Stimulated activated CD8-positive, alpha-beta memory T cell treated with anti-CD3 and anti-CD28 coated beads, Interleukin-12 subunit alpha, Interleukin-12 subunit beta, amount 100 ng/mL, for 24 hours (primary cell): ENCODE results near the gene ADRA2B.

Source experiments
- DNase-seq: peaks from one replicate; pipeline ENCODE4 v3.0.0-alpha.2; 2020; ENCODE audit errors: extremely low read depth

Gene ADRA2B

DNA sequence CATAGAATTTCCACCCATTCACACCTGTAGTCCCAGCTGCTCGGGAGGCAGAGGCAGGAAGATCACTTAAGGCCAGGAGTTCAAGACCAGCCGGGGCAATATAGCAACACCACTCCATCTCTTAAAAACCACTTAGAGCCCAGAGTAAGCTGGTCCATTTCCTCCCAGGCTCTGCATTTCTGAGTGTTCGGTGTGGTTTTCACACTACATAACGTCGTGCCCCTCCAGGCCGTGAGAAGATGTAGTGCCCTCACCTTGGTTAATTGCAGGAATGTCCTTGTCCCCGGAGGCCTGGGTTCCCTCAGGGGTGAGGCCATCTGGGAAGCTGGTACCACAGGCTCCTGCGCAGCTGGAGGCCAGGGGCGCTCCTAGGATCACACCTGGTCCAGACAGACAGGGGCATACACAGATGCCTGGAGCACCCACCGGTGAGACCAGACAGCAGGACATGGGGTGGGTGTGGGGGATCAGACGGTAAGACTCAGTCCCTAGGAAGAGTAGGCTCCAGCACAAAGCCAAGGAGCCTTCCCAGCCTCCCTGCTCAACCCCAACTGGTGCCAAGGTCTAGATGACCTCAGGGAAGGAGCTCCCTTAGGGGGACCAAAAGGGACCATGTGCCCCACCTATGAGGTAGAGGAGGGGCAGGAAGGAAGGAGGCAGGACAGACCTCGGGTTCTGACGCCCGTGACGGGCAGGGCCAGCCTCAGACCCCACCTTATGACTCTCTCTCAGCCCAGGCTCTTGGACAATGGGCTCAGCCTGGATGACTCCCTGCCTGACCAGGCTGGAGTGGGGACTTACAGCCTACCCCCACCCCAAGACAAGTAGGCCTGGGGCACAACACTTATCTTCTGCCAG is 21.2 kb upstream of the ADRA2B start:
- no peak for DNase-seq

DNA sequence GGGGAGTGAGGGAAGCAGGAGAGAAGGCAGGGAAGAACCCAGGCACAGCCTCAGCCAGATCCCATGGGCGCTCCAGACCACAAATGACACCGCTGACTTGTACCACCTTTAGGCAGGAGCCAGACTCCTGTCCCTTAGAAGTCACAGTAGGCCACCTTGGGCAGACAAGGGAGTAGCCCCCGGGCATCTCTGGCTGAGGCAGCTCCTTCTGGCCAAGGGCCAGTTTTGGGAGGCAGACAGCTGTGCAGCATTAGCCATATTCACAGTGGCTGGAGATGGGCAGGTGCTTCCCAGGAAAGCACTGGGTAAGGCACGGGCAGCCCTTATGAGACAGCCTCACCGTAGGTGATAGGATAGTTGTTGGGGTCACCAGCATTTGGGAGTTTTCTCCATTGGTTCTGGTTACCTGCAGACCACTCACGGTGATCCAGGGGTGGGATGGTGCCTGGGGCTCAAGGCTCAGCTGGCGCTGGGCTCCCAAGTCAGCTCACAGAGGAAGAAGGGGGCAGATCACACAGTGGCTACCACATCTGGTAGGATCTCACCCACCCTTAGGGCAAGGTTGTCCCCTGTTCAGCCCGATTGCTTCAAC is 19.9 kb upstream of the ADRA2B start:
- DNase-seq = no peak

DNA sequence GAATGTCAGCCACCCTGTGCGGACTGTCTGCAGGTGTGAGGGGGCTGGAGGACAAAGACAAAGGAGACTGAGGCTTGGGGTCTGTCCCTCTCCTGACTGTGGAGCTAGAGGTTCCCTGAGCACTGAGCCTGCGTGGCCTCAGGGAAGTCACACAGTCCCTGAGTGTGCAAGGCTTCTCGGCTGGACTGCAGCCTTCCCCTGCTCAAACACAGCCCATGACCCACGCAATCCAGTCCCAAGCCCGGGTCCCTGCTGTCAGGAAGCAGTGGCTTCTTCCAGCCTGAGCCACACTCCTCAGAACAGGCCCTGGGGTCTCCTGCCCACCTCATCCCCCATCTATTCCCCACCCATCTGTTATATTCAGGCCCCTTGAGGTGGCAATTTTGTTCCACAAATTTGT is 19.2 kb upstream of the ADRA2B start:
- DNase-seq = no peak

DNA sequence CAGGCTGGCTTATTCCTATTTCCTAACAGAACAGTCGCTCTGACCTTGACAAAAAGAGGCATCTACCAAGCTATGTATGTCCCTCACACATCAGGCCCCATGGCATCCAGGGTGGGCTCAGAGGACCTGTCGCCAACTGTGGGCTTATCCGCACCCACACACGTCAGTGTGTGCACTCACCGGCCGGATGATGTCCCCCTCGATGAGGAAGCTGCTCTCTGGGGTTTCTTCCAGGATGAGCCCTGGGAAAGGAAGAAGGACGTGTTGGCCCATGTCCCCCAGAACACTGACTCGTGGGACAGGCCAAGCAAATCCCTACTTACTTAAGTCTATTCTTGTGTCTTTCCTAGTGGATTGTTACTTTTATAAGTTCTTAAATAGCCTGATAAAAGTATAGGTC is 18.8 kb upstream of the ADRA2B start:
- DNase-seq = no peak

DNA sequence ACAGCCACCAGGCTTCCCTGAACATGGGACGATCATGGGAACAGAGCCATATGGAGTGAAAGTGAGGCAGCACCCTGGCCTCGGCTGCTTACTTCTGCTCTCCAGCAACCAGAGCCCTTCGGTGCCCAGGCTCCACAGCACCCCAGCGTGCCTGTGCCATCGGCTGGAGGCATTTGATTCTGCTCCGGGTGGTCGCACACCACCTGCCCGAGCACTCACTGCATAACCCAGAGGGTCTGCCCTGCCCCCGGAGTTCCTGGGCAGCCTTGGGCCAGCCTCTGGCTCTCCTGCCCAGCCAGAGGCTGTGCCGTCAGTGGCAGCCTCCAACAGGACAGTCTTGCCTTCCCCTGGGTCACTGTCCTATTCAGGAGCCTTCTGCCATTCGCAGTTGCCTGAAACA is 18.1 kb upstream of the ADRA2B start:
- no peak for DNase-seq

DNA sequence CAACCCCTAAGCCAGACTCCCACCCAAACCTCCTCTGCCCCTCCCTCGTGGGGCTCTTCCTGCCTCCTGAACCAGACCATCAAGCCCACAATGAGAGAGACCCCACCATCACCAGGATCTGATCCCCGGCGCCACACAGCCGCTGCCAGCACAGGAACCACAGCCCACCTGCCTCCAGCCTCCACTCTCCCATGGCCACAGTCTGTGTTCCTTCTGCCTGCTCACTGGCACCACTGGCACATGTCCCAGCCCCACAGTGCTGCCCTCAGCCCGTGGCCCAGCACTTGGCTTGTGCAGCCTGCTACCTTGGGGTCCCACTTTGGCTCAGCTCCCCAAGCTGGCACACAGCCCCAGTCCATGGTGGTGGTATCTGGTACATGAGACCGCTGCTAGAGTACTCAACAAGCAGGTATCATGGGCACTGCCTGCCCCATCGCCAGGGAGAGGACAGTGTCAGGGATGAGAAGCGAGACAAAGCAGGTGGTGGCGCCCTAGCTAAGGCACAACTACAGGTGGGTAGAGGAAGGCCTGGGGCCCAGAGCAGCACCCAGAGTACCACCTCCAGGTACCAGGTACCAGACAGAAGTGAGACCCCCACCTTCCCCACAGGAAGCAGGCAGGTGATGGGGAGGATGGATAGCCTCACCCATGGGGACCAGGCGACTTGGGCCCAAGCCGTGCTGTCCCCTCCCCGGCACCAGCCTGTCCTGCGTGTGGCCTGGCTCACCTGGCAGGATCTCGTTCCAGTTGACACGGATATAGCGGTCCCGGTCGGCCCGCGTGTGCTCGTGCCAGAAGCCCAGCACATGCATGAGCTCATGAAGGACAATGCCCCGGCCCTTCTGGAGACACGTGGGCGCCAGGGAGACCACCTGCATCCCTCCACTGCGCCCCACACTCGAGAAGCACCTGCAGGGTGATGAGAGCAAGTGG is 15.7 kb upstream of the ADRA2B start:
- no peak for DNase-seq

DNA sequence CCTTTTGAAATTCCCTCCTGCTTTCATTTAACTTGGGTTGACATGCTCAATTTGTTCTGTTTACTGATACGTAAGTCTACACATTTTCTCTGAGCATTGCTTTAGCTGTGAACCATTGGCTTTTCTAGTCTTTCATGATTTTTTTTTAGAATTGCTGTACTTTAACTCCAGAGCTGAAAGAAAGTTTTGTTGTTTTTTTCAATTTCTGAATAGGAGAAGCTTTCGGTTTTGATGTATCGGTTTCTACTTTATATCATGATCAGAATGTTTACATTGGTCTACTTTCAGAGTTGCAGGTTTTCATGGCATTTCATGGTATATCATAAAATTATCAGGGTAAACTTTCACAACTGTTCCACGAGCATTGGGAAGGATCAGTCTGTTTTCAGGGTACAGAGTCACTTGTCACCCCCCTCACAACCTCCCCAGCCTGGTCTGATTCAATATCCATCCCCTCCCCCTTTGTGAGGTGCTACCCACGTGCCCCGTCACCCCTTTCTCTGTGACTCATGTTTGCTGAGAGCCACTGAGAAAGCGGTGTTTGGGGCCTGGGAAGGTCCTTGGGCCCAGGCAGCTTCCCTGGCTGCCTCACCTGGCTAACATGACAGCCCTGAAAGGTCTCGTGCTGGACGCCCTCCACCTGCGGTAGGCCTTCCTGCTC is 14.9 kb upstream of the ADRA2B start:
- no peak for DNase-seq

DNA sequence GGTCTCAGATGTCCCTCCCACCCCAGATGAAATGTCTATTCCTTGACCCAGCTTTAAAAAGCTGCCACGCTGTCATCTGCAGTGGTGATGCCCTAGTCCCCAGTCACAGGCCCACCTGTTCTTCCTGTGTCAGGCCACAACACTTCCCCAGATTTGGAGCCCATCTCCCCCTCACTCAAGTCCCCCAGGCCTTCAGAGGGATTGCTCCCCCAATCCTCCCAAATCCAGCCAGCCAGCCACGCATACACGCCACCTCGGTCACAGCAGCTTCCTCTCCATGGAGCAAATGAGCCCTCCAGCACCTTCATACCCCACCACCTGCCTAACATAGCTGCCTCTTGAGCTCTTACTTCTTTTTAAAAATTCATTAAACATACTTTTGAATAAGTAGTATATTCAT is 14.1 kb upstream of the ADRA2B start:
- no peak for DNase-seq

DNA sequence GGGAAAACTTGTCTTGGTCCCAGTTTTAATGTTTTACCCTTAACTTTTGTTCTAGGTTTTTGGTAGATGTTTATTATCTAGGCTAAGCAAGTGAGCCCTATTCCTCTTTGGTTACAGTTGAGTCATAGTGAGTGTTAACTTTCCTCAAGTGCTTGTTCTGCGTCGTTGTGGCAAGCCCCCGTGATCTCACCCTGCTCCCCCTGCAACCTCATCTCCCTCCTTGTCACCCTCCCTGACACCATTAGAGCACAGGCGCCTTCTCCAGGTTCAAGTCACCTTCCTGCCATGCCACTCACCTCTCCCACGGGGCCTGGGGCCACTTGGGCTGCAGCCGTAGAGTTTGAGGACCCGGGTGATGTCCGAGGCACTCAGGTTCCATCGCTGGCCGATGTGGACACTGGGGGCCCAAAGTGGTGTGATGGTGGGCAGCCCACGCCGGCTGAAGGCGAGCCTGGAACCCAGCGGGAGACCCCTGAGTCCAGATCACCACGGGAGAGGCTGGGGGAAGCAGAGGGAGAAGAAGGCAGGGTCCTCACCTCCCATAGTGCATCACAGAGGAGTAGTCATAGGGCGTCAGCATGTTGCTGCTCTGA is 13.3 kb upstream of the ADRA2B start:
- DNase-seq = no peak

DNA sequence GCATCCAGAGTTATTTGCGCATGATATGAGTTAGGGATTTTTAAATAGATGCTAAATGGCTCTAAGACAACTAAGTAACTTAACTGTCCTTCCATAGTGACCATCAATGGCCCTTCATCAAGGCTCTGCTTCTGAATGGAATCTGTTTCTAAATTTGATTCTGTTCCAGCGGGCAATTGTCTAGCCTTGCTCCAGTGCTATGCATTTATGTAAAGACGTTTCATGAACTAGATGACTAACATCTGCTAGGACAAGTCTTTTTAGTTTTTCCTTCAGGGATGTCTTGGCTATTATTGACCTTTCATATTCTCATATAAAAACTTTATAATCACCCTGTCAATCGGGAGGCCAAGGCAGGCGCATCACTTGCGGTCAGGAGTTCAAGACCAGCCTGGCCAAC is 12.1 kb upstream of the ADRA2B start:
- no peak for DNase-seq

DNA sequence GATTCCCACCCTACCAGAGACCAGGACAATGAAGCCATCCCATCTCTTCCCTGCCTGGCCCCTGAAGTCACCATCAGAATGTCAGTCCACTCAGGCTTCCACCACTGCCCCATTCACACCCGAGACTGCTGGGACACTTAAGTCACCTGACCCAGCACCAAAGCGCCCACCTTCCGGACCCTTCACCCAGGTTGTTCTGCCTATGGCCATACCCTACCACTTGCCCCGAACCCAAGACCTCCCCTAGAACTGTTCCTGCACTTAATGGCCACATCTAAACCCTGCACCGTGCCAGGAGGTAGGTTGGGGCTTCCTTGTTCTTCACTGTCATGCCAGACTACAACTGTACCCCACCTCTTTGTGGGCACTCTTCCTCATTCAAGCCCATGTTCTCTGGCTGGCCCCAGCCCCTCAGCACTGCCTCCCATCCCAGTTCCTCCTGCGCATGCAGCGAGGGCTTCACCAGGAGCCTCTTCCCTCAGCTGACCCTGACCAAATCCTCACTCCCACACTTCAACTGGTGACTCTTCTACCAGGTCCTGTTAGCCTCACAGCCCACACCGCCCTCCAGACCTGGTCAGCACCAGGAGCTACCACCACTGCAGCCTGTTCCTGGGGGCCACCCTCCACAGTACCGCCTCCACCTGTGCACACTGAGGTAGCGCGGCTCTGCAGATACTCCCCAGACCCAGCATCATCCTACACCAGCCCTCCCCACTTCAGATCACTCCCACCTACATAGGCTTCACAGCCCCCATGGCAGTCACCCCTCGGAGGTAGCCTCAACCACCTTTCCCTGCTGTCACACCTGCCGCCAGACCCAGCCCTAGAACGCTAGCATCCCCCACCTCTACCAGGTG is 8.3 kb upstream of the ADRA2B start:
- no peak for DNase-seq

DNA sequence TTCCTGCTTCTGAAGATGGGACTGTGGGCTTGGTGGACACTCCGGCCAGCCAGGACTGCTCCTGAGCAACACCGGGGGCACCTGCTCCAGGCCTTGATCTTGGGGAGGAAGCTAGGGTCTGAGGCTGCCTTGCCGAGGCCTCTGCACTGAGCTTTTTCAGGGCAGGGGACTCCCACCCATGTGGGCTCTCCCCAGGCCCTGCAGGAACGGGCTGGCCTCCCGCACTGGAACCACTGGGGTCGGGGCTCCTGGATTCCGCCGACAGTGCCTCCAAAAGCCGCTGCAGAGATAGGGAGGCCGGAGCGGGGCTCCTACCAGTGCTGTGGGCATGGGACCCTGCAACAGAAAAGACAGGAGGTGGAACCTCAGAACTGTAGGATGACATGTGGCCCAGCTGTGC is 7.6 kb upstream of the ADRA2B start:
- DNase-seq = no peak

DNA sequence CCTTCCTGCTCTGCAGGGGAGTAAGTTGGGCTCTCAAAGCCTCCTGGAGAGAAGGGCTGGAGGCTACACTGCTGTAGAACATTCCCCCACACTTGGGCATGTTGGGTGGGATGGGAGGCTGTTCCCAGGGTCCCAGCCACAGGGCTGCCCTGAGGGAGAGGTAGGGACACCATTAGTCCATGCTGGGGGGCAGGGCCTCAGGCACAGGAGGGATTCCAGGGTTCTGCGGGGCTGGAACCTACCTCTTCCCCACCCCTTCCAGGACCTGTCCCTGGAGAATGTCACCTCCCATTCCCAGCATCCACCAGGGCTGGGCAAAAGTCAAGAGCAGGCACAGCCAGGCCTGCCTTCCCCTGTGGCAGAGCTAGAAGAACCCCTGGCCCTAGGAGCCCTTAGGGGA is 6.9 kb upstream of the ADRA2B start:
- DNase-seq = no peak

DNA sequence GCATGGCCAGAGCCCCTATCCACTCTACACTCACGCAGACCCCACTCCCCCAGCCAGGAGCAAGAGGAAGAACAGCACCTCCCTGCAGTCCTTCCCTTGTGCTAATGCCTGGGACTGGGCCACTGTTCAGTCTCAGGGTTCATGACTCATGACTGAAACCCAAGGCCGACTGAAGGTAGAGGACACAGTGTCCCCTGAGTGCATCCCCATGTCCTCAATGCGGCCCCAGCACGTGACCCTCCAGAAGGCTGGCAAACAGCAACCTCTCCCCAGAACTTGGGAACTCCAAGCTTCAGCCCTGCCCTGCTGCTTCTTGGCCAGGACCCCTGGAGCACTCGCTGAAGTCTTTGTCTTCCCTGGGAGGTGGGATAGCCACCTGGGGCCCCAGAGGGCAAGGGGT is 6.0 kb upstream of the ADRA2B start:
- no peak for DNase-seq

DNA sequence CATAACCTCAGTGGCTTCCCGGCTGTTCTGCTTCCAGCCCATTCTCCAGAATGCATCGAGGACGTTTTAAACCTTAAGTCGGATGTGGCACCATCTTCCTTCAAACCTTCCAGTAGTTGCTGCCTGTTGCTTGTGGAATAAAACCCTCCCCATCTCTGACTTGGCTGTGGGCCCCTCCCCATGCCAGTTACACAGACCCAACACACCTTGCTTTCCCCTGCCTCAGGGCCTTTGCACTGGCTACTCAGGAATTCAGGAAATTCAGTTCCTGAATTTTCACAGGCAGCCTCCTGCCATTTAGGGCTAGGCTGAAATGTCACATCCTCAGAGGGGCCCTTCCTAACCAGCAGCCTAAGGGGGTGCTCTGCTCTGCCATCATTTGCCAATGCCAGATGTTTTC is 5.0 kb upstream of the ADRA2B start:
- DNase-seq = no peak

DNA sequence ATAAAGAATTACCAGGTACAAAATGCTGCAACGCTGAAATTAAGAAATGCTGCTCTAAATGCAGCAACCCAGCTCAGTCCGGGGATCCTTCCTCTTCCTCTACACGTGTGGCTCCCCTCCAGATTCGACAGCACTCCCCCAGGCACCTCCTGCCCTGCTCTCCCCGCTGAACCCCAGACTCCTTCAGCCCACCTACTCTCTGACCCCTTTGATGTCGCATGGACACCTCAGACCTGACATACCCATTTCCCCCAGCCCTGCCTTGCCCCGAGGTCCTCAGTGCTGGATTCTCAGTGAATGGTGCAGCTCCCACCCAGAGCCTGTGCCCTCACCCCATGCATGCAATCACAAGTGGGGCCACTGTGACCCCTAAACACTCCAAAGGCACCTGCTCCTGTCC is 4.6 kb upstream of the ADRA2B start:
- no peak for DNase-seq

DNA sequence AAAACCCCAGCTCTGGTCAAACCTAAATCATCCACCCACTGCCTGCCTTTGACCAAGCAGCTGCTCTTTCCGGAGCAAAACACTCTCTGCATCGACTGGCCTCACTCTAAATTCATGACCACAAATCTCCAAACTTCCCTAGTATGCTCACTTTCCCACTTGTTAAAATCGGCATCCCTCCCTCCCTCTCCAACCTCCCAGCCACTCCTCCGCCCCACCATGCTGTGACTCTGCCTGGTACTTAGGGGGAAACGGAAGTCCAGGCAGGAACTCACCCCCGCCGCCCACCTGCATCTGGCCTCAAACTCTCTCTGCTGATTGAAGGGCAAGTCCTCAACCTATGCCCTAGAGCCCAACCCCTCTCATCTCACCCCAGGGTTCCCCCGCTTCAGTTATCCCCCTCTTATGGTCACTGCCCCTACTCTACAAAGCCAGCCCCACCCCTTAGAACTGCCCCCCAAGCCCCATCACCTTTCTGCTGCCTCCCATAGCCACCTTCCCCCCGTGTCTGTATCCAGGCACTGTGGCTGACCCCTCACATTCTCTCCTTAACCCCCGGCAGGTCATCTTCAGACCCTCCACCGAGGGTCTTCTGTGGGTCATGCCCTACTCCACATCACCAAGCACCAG is 3.8 kb upstream of the ADRA2B start:
- DNase-seq = no peak

DNA sequence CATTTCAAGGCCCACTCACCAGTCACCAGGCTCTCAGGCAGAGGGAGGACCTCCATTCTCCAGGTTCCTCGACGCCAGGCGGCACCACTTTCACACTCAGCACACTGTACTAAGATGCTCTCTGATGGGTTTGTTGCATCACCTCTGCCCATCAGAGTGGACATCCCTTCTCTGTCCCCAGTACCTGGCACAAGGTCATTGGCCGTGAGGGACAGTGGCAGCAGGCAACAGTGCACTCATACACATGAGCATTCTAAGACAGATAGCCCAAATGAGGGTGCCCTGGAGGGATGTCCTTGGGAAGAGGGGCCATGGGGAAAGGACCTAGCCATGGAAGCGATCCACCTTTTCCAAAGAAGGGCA is 3.0 kb upstream of the ADRA2B start:
- no peak for DNase-seq

DNA sequence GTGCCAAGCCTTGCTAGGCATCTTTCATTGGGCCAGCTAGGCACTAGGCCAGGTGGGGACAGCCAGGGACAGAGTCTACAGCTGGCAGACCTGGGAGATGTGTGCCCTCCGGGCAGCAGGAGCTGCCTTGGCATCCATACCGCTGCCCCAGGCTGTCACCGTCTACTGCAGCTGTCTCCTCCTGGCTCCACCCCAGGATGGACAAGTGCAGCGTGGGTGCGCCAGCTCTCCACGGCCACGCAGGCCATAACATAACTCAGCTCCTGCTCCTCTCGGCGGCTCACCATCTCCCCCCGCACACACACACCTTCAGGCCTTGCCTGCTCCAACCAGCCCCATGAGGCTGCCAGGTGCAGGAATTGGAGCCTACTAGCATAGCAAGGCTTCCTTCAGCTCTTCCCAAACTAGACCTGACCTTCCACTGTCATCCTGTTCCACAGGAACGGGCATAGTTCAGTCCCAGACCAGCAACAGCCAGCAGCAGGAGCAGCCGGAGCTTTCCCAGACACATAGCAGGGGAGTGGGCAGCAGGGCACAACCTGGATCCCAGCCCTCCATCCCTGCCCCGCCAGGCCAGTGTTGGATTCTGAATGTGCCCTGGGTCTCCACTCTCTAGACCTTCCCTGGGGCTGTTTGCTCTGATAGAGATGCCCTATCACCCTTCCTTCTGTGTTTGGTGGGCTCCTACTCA is 2.5 kb upstream of the ADRA2B start:
- DNase-seq = no peak
